Measurements from ENCODE around the gene PHOSPHO1.

The PHOSPHO1 gene

DNA sequence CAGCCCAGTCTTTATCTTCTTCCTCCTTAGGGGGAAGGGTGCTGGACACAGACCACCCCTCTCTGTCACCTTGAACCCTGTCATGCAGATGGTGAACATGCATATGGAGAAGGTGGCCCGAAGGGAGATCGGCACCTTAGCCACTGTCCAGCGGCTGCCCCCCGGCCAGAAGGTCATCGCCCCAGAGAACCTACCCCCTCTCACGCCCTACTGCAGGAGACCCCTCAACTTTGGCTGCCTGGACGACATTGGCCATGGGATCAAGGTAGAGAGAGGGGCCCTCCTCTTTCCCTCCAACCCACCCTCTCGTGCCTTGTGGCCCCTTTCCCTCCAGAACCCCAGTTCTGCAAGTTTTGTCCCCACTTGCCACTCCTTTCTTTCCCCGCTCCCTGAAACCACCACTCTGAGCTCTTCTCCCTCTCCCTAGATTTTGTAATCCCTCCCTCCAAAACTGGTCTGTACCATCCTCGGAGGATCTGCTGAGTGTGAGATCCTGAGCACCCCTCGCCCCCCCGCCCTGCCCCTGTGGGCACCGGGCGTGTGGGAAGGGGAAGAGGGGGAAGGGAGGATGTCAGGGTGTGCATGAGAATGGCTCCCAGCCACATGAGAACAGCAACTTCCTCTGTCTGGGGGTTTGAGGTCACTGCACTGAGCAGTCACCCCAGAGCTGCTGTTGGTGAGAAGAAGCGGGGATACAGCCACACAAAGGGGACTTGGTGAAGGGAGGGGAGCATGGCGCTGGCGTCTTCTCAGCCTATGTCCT, 12.8 kb downstream of the PHOSPHO1 start:
- peak; percentile 27 for DNase-seq

DNA sequence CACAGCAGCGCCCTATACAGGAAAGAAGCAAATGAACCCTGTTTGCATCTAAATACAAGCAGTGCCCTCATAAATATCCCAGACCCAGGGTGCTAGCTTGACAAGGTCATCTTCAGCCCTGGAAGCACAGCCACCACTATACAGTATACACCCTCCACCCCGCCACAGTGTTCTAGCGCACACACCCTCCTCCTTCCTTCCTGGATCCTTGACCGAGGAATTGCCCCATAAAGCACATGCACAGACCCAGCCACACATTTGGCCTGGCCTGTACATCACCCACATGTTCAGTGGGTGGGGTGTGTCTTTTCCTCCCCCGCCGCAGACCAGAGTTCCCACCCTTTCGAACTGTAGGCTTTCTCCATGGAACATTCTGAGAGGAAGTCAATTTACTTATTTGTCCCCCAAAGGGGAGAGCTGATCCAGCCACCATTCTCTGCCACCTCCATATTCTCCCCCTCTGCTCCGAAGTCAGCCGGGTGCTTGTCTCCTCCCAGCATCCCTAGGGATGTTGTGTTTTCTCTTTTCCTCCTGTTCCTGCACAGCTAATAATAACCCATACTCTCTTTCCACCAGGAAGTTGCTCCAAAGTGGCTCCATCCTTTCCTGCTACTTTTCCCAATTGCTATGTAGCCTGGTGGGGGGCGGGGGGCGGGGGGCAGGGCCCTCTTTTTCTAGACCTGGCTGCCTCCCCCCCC, 13.5 kb downstream of the PHOSPHO1 start:
- no peak for DNase-seq

DNA sequence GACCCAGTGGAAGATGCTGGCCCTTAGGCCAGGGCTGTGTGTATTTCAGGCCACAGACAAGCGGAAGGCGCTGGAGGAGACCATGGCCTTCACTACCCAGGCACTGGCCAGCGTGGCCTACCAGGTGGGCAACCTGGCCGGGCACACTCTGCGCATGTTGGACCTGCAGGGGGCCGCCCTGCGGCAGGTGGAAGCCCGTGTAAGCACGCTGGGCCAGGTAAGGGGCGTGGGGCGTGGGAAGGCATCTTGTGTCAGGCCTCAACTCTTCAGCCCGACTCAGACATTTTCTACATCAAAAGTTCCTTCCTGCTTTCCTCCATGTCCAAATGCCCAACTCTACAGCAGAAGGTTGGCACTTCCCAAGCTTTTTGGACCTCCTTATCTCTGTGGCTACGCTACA, 14.1 kb downstream of the PHOSPHO1 start:
- no peak for DNase-seq

DNA sequence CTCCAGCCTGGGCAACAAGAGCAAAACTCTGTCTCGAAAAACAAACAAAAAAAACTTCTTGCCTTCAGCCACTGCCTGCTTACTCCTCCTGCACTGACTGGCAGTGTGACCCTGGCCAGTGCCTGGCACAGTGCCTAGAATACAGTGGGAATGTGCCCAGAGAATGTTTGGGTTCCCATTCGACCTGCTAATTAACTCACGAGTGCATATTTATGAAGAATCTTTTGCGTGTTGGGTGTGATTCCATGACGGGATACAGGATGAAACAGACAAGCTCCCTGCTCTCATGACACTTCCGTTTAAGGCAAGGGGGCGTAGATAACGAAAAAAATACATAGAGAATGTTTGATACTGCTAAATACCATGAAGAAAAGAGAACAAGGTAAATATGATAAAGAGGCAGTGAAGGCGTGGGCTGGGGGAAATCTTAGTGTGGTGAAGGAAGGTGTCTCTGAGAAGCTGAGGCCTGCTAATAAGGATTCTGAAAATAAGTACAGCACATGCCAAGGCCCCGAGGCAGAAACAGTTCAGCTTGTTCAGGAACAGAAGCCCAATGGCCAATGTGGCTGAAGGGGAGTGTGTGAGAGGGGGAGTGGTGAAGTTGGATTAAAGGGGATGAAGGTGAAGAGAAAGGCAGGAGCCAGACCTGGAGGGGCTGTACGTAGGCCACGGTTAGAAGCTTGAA, 15.8 kb downstream of the PHOSPHO1 start:
- peak; percentile 20 for DNase-seq

DNA sequence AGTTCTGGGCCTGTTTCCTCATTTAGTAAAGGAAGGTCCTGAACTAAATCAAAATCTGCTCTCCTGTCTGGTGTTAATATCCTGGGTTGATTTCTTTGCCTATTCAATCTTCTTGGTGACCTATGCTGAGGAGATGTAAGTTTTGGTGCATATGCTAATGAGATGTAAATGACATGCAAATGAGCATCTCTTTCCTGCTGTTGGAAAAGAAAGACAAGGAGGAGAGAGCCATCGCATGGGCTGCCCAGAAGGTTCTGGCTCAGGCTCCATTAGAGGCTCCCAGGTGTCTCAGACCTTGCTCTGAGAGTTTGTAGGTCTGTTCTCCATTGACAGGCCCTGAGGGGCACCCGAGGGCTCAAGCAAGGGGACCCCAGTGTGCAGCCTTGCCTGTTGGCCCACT, 16.7 kb downstream of the PHOSPHO1 start:
- no peak for DNase-seq

DNA sequence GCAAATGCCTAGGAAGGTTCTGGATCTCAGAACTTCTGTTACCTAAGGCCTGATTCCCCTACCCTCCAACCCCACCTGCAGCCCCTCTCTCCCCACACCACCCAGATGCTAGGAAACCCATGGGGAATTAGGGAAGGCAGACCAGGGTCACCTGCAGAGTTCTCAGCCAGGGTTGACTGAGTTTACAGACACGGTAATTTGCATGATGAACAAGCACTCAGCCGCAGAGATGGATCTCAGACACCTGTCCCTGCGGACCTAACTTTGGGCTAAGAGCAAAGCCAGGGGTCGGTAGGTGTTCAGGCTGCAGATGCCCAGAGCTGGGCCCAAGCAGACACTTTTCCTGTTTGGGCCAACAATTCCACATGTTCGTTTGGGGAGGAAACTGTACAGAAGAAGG, 17.2 kb downstream of the PHOSPHO1 start:
- no peak for DNase-seq

DNA sequence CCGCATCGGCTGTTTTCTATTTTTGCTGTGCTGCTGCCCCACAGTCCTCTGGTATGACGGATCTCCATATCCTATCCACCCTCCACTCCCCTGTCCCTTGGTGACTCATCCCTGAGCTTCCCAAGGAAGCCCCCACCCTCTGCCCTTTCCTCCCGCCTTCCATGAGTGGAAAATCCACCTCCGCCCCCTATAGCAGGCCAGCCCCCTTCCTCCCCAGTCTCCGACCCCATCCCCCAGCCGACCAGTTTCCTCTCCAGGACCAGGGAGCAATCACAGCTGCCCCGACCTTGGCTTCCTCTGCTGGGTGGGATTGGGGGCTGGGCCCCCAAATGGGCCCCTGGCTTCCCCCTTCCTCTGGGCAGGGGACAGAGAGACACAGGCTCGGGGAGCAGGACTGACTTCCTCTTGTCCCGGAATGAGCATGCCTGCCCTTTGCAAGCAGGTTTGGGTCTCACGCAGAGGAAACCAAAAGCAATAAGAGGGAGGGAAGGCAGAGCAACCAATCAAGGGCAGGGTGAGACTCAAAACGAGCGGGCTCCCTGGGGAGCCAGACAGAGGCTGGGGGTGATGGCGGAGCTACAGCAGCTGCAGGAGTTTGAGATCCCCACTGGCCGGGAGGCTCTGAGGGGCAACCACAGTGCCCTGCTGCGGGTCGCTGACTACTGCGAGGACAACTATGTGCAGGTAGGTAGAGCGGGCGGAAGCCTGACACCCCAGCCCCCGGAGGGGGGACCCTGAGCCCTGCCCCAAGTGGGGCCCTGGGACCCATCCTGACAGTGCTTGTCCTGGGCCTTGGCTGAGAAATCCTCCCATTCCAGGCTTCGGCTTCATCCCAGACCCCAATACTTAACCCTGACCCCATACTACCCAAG, 20.2 kb downstream of the PHOSPHO1 start, which contains the start of the genes ABI3 and GNGT2:
ABI3 (plus strand) TSS at position 550 of the 872 bp plus-strand sequence; CDS start at position 568, 18 bp downstream.
GNGT2 (minus strand) TSS at position 417 of the 872 bp plus-strand sequence. CDS start 3,152 bp downstream, outside the sequence.
- DNase-seq, result peak; percentile 72

DNA sequence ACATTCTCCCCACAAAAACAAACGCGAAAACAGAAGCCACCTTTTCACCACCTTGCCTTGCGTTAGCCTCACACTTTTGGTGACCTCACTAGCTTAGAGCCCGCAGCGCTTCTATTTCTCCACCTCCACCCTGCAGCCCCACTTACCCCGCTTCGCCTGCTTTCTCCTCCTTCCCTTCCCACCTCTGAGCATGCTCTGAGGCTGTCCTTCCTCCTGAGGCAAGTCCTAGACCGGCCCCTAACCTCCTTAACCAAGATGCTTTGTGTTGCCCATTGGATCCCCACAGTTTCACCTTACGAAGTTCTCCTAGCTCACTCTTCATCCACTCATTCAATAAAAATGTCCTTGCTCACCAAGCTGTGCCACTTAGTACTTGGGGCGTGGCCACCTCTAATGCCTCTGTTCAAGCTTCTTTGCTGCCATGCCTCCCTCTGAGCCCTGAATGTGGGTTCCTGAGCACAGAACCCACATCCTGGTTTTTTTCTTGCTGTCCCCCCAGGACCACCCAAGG, 21.5 kb downstream of the PHOSPHO1 start:
- DNase-seq, result no peak

DNA sequence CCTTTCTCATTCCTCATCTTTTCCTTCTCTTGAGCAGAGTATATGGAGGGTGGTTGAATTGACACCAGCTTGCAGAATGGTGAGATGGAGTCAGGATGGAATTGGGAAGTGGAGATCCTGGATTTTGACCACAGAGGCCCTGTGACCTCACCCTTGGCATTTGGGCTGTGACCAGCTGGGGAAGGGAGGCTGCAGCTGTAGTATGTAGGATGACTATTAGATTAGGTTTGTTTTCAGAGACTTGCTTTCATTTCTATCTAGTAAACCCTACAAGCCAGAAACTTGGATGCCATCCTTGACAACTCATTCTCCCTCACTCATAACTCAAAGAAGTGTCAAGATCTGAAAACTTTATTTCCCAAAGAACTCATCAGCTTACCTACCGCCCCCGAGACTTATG, 26.1 kb downstream of the PHOSPHO1 start:
- no peak for DNase-seq

DNA sequence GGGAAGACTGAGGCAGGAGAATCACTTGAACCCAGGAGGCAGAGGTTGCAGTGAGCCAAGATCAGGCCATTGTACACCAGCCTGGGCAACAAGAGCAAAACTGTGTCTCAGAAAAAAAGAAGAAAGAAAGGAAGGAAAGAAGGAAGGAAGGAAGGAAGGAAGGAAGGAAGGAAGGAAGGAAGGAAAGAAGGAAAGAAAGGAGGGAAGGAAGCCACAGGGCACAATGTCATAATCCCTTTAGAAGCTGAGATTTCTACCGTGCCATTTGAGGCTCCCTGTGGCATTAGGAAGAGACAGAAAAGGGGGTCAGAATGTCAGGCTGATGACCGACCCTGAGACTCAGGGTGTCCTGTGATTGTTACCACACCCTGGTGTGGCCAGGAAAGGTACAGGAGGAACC, 26.8 kb downstream of the PHOSPHO1 start:
- DNase-seq, result no peak

DNA sequence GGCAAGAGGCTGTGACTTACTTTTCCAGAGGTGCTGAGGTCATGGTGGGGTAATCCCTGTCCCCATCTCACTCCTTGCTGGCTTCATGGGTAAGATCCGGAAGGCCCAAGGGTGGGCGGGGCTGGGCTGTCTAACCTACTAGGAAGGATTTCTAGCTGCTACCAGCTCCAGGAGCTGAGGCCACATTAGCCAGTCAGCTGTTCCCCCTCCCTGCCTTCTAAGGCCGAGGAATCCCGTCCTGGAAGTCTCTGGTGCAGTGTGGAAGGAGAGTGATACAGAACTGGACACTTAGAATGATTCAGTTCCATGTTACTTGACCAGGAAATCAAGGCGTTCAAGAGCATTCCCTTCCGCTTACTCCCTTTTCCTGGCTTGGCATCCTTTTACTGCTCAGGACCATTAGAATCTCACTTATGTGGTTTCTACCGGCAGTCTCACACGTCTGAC, 29.1 kb downstream of the PHOSPHO1 start:
- no peak for DNase-seq

DNA sequence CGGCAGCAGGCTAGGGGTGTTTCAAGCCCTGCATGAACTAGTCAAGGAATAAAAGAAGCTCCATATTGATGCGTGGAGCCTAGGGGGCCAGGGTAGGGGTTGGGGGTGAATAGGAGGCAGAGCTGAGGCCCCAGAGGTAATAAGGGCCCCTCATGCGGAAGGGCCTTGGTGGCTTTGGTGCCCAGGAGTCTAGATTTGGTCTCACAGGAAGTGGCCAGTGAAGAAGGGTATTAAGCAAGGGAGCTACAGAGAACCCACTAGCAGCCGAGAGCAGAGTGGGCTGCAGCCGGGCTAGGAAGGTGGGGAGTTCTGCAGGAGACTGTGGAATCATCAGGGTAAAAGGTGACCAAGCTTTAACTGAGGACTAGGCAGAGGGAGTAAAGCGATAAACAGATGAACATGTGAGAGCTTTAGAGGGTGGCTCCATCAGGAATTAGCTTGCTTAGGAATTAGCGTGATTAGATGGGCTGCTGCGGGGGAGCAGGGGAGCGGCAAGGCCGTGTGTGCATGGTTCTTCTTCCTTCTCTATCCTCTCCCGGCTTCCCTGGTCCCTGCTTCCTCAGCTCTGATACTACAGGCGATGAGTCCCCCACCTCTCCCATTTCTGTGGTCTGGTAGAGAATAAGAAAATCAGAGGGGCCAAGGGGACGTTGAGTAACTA, 30.0 kb downstream of the PHOSPHO1 start:
- DNase-seq, result no peak

DNA sequence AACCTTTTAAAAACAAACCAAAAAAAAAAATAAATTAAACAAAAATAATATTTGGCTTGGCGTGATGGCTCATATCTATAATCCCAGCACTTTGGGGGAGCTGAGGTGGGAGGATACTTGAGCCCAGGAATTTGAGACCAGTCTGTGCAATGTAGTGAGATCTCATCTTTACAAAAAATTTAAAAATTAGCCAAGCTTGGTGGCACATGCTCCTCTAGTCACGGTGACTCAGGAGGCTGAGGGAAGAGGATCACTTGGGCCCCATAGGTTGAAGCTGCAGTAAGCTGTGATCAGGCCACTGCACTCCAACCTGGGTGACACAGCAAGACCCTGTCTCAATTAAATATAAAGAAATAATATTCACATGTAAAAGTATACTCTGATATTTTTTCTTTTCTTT, 32.4 kb downstream of the PHOSPHO1 start:
- no peak for DNase-seq

DNA sequence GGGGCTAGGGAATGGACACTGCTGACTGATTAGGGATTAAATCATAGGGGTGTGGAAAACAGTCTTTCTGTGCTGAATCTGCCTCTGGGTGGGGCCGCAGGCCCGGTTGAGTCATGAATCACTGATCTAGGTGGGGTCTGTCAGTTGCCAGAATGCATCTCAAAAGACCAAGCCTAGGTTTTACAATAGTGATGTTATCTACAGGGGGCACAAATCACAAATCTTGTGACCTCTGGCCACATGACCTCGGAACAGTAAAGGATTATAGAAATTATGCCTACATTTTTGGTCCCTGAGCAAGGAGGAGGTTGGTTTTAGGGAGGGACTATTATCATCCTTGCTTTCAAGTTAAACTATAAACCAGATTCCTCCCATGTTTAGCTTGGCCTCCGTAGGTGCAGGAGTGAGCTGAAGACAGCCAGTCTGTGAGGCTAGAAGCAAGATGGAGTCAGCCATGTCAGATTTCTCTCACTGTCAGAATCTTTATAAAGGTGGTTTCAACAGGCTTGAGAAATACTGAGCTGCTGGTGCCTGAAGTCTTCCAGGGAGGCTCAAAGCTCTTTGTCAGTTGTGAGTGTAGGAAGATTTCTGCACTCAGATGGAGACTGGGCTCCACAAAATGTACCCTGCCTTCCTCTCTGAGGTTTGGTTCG, 33.1 kb downstream of the PHOSPHO1 start:
- no peak for DNase-seq

DNA sequence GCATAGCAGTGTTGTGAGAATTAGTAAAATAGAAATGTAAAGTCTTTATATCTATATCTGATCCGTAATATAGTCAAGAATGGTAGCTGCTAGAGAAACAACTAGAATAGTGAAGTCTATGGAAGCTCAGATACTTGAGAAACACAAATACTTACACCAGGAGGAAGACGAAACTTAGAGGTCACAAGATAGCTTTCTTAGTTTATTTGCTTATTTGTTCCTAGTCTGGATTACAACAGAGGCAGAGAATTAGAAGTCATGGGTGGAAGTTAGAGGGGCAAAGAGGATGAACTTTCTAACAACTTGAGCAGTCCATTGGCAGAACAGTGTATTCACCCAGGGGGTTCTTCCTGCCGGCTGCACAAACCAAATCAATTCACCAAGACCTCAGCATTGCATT, 34.1 kb downstream of the PHOSPHO1 start:
- no peak for DNase-seq

DNA sequence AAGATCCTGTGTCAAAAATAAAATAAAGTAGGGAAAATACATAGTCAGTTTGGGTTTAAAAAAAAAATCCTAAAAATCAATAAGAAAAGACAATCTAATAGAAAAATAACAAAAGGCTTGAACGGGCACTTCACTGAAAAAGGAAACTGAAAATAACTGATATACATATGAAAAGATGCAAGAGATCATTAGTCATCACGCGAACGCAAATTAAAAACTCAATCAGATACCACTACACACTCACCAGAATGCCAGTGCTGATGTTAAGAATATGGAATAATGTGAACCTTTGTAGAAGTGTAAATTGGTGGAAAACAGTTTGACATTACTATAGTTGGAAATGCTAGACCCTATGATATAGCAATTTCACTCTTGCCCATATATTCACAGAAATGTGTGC, 34.8 kb downstream of the PHOSPHO1 start:
- no peak for DNase-seq

DNA sequence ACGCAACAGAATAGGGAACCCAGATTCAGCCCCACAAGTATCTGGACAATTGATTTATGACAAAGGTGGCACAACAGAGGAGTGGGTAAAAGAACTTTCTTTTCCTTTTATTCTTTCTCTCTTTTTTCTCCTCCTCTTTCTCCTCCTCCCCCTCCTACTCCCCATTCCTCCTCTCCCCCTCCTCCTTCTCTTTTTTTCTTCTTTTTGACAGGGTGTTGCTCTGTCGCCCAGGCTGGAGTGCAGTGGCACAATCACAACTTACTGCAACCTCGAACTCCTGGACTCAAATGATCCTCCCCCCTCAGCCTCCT, 36.3 kb downstream of the PHOSPHO1 start:
- no peak for DNase-seq

DNA sequence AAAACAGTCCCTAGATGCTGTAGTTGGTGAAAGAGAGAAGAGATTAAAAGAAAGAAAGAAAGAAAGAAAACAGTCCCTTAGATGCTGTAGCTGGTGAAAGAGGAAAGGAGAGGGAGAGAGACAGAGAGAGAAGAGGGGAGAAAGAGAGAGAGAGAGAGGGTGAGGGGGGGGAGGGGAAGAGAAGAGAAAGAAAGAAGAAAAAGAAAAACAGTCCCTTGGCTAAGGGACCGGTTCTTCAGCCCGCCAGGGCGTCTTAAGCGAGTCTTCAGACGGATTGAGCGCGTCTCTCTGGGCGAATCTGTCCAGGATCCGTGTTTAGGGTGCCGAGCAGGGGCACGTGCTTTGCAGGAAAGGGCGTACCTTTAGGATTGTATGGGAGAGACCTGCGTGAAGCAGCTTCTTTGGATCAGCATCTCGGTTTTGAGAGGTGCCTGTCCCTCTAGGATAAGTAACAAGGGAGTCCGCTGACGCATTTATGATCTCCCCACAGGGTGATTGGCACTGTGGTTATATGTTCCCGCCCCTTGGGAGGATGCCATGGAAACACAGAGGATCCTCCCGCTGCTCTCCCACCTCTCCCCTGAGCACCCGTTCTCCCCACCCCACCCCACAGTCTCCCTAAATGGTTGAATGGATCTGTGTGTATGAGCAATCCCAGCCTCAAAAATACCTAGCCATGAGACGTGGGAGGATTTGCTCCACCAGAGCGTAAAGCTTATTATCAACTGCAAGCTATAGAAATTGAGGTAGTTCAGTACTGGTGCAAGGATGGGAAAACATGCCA, 36.9 kb downstream of the PHOSPHO1 start:
- DNase-seq, result no peak

DNA sequence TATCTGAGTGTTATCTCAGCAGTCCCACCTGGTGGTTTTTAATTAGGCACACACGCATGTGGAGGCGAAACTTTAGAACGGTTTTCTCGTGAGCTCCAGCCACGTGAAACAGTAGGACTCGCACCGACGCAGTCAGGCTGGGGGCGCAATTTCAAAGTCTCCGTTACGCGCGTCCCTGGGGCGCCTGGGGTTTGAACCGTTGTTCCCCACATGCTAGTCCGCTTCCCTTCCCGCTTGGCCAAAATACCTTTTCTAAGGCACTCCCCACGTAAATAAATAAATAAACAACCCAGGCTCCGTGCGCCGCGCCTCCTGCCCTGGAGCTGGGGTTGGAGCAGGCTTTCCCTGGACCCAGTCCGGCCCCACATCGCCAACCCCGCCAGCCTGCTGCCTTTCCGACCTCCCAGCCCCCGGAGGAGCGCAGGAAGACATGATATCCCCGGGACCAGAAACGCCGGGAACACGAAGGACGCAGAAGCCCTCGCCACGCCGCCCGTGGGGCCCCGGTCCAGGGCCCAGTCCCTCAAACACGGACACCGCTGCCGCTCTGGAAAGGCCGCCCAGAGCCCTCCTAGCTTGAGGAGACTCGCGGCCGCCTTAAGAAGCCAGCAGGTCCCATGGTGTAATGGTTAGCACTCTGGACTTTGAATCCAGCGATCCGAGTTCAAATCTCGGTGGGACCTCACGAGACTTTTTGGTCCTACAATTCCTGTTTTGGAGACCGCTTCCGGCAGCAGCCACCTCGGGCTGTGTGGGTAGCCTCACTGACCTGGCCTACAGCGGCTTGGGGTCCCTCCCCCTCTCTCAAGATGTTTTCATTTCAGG, 38.5 kb downstream of the PHOSPHO1 start:
- peak; percentile 83 for DNase-seq
